ENCODE results near the gene HTR2B.

DNA sequence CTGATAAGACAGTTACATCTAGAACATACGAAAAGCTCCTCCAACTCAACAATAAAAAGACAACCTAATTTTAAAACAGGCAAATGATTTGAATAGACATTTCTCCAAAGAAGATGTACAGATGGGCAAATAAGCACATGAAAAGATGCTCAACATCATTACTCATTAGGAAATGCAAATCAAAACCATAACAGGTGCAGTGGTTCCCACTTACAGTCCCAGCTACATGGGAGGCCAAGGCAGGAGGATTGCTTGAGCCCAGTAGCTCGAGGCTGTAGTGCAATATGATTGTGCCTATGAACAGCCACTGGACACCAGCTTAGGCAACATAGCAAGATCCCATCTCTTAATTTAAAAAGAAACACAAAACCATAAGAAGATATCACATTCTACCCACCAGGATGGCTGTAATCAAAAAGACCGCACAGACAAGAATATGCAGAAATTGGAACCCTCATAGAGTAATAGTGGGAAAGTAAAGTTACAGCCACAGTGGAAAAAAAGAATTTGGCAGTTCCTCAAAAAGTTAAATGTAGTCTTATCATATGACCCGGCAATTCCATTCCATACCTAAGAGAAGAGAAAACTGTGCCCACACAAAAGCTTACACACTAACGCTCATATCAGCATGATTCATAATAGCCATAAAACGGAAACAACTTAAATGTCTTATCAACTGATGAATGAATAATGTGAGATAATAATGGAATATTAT, 43.1 kb upstream of the HTR2B start:
- no peak for TF ChIP-seq CTCF (IDR thresholded peaks at IDR 0.05)
- TF ChIP-seq POLR2A (IDR thresholded peaks at IDR 0.05) = no peak
- TF ChIP-seq POLR2AphosphoS5 (IDR thresholded peaks at IDR 0.05) = no peak
